ENCODE results near the gene TSPAN6.

DNA sequence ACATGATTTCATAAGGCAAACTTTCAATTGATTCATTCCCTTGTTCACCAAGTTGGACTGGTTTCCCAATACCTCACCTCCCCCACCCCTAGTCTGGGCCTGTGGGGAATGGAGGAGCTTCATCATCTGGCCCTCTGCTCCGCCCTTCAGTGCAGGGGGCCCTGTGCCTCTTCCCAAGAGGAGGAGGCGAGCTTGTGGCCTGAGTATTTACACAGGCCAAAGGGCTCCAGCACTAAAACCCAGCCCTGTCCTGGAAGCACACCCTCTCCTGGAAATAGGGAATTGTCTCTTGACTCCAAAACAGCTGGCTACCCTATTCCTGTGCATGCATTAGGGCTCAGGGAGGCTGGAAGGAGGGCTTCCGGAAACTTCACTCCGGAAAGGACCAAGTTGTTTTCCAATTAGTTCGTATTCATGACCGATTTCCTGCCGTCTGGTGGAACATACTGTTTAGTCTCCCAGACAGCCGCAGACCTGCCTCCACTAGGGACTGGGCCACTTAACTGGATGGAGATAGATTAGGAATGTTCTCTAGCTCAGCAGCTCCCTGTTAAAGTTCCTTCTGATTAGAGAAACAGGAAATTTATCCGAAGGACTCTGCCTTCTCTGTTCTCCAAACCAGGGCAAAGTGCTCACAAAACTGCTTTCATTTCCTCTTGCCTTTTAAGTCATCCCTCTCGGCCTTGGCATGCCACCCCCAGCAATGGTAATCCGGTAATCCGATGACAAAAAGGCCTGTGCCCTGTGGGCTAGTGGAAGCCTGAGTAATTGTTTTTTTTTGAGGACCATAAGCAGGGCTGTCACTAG lies 13.1 kb upstream of the TSPAN6 start:
- no peak for TF ChIP-seq EZH2 (IDR thresholded peaks at IDR 0.05; ENCODE audit: low read depth)
- TF ChIP-seq, protein P1, sequence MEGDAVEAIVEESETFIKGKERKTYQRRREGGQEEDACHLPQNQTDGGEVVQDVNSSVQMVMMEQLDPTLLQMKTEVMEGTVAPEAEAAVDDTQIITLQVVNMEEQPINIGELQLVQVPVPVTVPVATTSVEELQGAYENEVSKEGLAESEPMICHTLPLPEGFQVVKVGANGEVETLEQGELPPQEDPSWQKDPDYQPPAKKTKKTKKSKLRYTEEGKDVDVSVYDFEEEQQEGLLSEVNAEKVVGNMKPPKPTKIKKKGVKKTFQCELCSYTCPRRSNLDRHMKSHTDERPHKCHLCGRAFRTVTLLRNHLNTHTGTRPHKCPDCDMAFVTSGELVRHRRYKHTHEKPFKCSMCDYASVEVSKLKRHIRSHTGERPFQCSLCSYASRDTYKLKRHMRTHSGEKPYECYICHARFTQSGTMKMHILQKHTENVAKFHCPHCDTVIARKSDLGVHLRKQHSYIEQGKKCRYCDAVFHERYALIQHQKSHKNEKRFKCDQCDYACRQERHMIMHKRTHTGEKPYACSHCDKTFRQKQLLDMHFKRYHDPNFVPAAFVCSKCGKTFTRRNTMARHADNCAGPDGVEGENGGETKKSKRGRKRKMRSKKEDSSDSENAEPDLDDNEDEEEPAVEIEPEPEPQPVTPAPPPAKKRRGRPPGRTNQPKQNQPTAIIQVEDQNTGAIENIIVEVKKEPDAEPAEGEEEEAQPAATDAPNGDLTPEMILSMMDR (conservative IDR thresholded peaks at IDR 0.05) = no peak

All from PC-9 (cell line).